Adipocyte (in vitro differentiated cells): ENCODE measurements around the gene RAB6B.
"Not testable (repeated sequence)": the region's sequence is repeated elsewhere in the genome, so short reads cannot be mapped to it uniquely, and the experiment has no call there.

ENCODE experiments used
- DNase-seq: peaks from one replicate; pipeline ENCODE4 v3.0.0-alpha.2; 2015; ENCODE audit warnings: low read depth
- H3K27me3 ChIP-seq: replicated peaks from 2 replicates; pipeline ENCODE4 v1.7.0; 2013; ENCODE audit warnings: mild to moderate bottlenecking, low read length, moderate library complexity; ENCODE audit not compliant: control insufficient read depth, insufficient read depth
- H3K36me3 ChIP-seq: 2 replicates; pipeline ENCODE4 v1.7.0; 2013; ENCODE audit warnings: low read length, mild to moderate bottlenecking, moderate library complexity; ENCODE audit not compliant: control insufficient read depth, insufficient read depth, severe bottlenecking
- H3K4me1 ChIP-seq: 2 replicates; pipeline ENCODE4 v1.7.0; 2013; ENCODE audit warnings: mild to moderate bottlenecking, low read length, moderate library complexity; ENCODE audit not compliant: control insufficient read depth, insufficient read depth
- H3K4me3 ChIP-seq: 2 replicates; pipeline ENCODE4 v1.7.0; 2013; ENCODE audit warnings: mild to moderate bottlenecking, low read length, moderate library complexity
- H3K9ac ChIP-seq: 2 replicates; pipeline ENCODE4 v1.7.0; 2013; ENCODE audit warnings: mild to moderate bottlenecking, low read length, moderate library complexity
- H3K9me3 ChIP-seq: 2 replicates; pipeline ENCODE4 v1.7.0; 2013; ENCODE audit warnings: mild to moderate bottlenecking, low read length, moderate library complexity; ENCODE audit not compliant: control insufficient read depth

Gene RAB6B

DNA sequence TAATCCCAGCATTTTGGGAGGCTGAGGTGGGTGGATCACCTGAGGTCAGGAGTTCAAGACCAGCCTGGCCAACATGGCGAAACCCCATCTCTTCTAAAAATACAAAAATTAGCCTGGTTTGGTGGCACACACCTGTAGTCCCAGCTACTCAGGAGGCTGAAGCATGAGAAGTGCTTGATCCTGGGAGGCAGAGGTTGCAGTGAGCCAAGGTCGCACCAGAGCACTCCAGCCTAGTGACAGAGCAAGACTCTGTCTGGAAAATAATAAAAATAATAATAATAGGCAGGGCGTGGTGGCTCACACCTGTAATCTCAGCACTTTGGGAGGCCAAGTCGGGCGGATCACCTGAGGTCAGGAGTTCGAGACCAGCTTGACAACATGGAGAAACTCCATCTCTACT lies 114.9 kb downstream of the RAB6B start:
- H3K27me3 ChIP-seq, DNase-seq, H3K4me3 ChIP-seq, H3K4me1 ChIP-seq, H3K9ac ChIP-seq, H3K9me3 ChIP-seq: not testable (repeated sequence)
- peaks cover 19% of the 10 kb centered on the region for H3K36me3 ChIP-seq

DNA sequence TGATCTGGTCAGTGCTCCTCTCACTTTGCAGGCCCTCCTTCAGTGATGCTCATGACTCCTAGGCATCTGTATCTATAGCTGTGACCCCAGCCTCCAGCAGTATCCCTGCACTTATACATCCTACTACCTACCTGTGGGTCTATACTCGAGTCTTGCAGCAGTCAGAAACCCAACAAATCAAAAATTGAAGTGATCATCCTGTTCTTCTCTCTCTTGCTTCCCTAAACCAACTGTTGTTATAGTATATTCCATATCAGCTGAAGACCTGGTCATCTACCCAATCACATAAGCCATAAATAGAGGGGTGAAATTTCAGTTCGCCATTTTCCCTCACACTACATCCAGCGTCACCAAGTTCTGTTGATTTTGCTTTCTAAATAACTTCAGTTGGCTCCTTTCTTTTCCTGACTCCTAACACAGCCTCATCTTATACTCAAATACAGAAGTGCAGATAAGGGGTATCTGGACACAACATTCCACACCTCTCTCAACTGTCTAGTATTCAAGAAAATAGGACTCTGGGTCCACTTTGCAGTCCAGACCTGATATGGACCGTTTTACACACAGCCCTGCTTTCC lies 116.0 kb downstream of the RAB6B start:
- no peak for DNase-seq
- no peaks in the 10 kb centered on the region for H3K9me3 ChIP-seq
- H3K4me1 ChIP-seq = no peaks in the 10 kb centered on the region
- no peak overlapping the region for H3K4me3 ChIP-seq
- peaks cover 28% of the 10 kb centered on the region for H3K36me3 ChIP-seq
- H3K27me3 ChIP-seq = peaks cover 7% of the 10 kb centered on the region
- no peak overlapping the region for H3K9ac ChIP-seq

DNA sequence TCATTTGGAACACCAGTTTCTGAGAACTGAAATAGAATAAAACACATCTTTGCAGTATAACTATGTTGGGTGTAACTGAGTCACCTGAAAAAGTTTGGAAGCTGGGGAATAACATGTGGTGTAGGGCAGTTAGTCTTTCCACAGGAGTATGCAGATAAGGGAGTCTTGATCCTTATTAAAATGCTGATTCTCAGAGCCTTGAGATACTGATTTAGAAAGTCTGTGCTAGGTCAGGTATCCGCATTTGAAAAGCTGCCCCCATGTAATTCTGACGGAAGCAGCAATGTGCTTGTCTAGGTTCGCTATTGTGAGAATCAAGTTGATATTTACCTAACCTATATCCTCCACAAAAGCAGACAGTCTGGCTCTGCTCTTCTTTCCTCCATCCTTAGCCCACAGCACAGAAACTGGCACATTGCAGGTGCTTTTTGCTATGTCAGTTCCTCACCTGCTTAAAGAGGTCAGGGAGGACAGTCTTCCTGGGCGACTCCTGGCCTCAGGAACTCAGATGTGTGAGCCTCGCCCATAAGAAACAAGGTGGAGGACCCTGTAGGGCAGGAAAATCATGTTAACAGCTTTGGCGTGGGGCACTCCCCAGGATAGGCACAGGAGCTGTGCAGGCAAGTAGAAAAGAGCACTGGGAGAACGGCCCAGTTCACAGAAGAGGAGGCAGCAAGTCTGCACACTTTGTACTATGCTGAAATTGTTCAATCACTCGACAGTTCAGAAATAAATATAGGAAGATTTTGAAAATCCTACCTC lies 117.7 kb downstream of the RAB6B start:
- Histone ChIP-seq H3K9ac (no peak overlapping the region), H3K4me3 (no peak overlapping the region), H3K27me3 (peaks cover 7% of the 10 kb centered on the region), H3K9me3 (no peaks in the 10 kb centered on the region), H3K36me3 (peaks cover 28% of the 10 kb centered on the region), H3K4me1 (no peaks in the 10 kb centered on the region)
- DNase-seq = no peak

DNA sequence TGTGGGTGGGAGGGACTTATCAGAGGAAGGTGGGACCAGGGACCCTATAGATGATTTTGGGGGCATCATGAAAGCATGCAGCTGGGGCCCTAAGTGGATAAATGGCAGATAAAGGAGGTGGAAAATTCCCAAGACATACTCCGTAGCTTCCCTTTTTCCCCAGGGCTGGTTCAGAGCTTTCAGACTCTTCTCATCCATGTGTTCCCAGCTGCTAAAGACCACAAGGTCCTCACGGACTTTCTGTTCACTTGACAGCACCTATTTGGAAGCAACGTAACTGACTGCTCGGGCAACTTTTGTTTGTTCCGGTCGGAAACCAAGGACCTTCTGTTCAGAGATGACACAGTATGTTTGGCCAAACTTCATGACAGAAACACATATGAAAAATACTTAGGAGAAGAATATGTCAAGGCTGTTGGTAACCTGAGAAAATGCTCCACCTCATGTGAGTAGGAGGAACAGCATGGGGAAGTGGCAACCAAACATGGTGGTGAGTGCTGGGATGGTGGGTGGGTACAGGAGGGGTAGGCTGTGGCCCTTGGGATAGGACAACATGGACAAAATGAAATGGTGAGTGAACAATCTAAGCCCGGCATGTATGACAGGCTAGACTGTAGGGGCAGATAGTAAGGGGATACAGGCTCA lies 118.8 kb downstream of the RAB6B start:
- Histone ChIP-seq H3K9ac (no peak overlapping the region), H3K27me3 (peaks cover 7% of the 10 kb centered on the region), H3K9me3 (no peaks in the 10 kb centered on the region), H3K4me3 (no peak overlapping the region), H3K36me3 (peaks cover 28% of the 10 kb centered on the region), H3K4me1 (no peaks in the 10 kb centered on the region)
- DNase-seq = no peak

DNA sequence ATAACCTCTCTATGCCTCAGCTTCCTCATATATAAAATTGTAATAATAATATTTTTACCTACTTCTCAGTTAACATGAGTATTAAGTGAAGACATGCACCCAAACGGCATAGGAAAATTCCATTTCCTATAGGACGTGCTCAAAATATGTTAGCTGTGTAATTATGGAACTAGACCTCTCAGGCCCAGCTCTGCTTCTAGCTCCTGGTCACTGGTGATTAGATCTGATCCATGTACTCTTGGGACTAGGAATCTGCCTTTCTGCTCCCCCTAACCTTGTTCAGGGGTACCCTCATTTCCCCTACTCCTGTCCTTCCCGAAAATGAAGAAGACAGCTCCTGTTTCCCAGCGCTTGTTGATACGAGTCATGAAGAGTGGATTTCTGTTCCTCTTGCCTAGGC lies 119.8 kb downstream of the RAB6B start:
- Histone ChIP-seq H3K27me3 (peaks cover 7% of the 10 kb centered on the region), H3K4me3 (no peak overlapping the region), H3K9me3 (no peaks in the 10 kb centered on the region), H3K4me1 (no peaks in the 10 kb centered on the region), H3K9ac (no peak overlapping the region), H3K36me3 (peaks cover 32% of the 10 kb centered on the region)
- DNase-seq = no peak

DNA sequence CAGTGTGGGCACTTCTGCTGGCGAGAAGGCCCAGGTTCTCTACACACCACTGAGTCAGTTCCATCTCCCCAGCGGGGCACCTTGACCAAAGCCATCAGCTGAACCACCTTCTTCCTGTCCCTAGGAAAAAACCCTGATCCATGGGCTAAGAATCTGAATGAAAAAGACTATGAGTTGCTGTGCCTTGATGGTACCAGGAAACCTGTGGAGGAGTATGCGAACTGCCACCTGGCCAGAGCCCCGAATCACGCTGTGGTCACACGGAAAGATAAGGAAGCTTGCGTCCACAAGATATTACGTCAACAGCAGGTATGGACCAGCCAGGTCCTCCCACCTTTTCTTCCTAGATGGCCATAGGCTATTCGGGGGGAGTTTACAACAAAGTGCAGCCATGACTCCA lies 120.4 kb downstream of the RAB6B start:
- H3K4me1 ChIP-seq = no peaks in the 10 kb centered on the region
- no peak overlapping the region for H3K4me3 ChIP-seq
- no peak for DNase-seq
- peaks cover 7% of the 10 kb centered on the region for H3K27me3 ChIP-seq
- peaks cover 38% of the 10 kb centered on the region for H3K36me3 ChIP-seq
- H3K9ac ChIP-seq = no peak overlapping the region
- H3K9me3 ChIP-seq = no peaks in the 10 kb centered on the region
